Neural progenitor cell (in vitro differentiated cells): ENCODE data around the gene DIRAS1.
"Not testable (repeated sequence)": the region's sequence is repeated elsewhere in the genome, so short reads cannot be mapped to it uniquely, and the experiment has no call there.

Experiments
- EZH2 ChIP-seq: fragments of 200-600 bp; sonication (generic); IDR thresholded peaks from 2 replicates; pipeline ENCODE4 v1.6.1; 2017; ENCODE audit warnings: antibody characterized with exemption, mild to moderate bottlenecking, moderate library complexity
- TF ChIP-seq, protein P1 (sequence below): fragments of 200-600 bp; sonication (generic); IDR thresholded peaks from 2 replicates; pipeline ENCODE4 v1.5.1; 2017; ENCODE audit warnings: antibody characterized with exemption, mild to moderate bottlenecking

GRCh38 chr19:2678948-2679347, 42.2 kb downstream of the DIRAS1 start:
- TF ChIP-seq EZH2: not testable (repeated sequence)
- TF ChIP-seq, protein P1, sequence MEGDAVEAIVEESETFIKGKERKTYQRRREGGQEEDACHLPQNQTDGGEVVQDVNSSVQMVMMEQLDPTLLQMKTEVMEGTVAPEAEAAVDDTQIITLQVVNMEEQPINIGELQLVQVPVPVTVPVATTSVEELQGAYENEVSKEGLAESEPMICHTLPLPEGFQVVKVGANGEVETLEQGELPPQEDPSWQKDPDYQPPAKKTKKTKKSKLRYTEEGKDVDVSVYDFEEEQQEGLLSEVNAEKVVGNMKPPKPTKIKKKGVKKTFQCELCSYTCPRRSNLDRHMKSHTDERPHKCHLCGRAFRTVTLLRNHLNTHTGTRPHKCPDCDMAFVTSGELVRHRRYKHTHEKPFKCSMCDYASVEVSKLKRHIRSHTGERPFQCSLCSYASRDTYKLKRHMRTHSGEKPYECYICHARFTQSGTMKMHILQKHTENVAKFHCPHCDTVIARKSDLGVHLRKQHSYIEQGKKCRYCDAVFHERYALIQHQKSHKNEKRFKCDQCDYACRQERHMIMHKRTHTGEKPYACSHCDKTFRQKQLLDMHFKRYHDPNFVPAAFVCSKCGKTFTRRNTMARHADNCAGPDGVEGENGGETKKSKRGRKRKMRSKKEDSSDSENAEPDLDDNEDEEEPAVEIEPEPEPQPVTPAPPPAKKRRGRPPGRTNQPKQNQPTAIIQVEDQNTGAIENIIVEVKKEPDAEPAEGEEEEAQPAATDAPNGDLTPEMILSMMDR: not testable (repeated sequence)
